Mesothelial cell of epicardium (in vitro differentiated cells): Measurements from ENCODE around the gene LRRC46. TPM values are rescaled to one million over a fixed set of nuclear protein-coding genes. Genes with fewer than 3 reads are reported as not detected.
A peak's percentile ranks its signal among the peaks of the same experiment; 100 is the strongest.

ENCODE experiments used
- DNase-seq, 2 experiments: peaks; one replicate each; pipeline ENCODE4 v3.0.0; 2021; ENCODE audit warnings: low spot score in 2 of 2; ENCODE audit not compliant: unreplicated experiment in 2 of 2
- H3K27ac Mint-ChIP-seq: 2 replicates; pipeline ENCODE4 v1.8.0; 2021; ENCODE audit warnings: mixed read lengths
- H3K27me3 Mint-ChIP-seq: 2 replicates; pipeline ENCODE4 v1.8.0; 2021; ENCODE audit warnings: low read depth, mixed read lengths
- H3K36me3 Mint-ChIP-seq: 2 replicates; pipeline ENCODE4 v1.8.0; 2021; ENCODE audit warnings: mixed read lengths
- H3K4me1 Mint-ChIP-seq: 2 replicates; pipeline ENCODE4 v1.8.0; 2021; ENCODE audit warnings: mixed read lengths
- H3K4me3 Mint-ChIP-seq: 2 replicates; pipeline ENCODE4 v1.8.0; 2021; ENCODE audit warnings: mild to moderate bottlenecking, moderate library complexity, mixed read lengths
- H3K9me3 Mint-ChIP-seq: 2 replicates; pipeline ENCODE4 v1.8.0; 2021; ENCODE audit warnings: mixed read lengths
- total RNA-seq: library from RNA; stranded (reverse); gene quantifications from 3 replicates; pipeline ENCODE4 v1.2.1, GENCODE V29; 2021
- TF ChIP-seq, protein P1 (sequence below): fragments of 200-600 bp; sonication (generic); IDR thresholded peaks from one replicate; pipeline ENCODE4 v1.5.0; 2021; ENCODE audit warnings: antibody characterized with exemption; ENCODE audit not compliant: unreplicated experiment

The LRRC46 gene
- total RNA-seq, 1 donor from 2014 or later: not detected

DNA sequence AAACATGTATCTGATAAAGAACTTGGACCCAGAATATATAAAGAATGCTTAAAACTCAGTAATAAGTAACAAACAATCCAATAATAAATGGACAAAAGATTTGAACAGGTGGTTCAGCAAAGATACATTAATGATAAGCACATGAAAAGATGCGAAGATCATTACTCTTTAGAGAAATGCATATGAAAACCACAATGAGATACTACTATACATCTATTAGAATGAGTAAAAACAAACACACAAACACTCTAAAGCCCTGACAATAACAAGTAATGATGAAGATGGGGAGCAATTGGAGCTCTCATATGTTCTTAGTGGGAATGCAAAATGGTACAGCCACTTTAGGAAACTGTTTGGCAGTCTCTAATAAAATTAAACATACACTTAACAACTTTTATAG lies 39.0 kb upstream of the LRRC46 start:
- H3K9me3 Mint-ChIP-seq: no peaks in the 10 kb centered on the region
- TF ChIP-seq, protein P1, sequence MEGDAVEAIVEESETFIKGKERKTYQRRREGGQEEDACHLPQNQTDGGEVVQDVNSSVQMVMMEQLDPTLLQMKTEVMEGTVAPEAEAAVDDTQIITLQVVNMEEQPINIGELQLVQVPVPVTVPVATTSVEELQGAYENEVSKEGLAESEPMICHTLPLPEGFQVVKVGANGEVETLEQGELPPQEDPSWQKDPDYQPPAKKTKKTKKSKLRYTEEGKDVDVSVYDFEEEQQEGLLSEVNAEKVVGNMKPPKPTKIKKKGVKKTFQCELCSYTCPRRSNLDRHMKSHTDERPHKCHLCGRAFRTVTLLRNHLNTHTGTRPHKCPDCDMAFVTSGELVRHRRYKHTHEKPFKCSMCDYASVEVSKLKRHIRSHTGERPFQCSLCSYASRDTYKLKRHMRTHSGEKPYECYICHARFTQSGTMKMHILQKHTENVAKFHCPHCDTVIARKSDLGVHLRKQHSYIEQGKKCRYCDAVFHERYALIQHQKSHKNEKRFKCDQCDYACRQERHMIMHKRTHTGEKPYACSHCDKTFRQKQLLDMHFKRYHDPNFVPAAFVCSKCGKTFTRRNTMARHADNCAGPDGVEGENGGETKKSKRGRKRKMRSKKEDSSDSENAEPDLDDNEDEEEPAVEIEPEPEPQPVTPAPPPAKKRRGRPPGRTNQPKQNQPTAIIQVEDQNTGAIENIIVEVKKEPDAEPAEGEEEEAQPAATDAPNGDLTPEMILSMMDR: no peak
- H3K36me3 Mint-ChIP-seq: no peaks in the 10 kb centered on the region
- no peak overlapping the region for H3K27ac Mint-ChIP-seq
- peaks cover 86% of the 10 kb centered on the region for H3K27me3 Mint-ChIP-seq
- peaks cover 3% of the 10 kb centered on the region for H3K4me1 Mint-ChIP-seq
- H3K4me3 Mint-ChIP-seq: no peak overlapping the region
- no peak for DNase-seq

DNA sequence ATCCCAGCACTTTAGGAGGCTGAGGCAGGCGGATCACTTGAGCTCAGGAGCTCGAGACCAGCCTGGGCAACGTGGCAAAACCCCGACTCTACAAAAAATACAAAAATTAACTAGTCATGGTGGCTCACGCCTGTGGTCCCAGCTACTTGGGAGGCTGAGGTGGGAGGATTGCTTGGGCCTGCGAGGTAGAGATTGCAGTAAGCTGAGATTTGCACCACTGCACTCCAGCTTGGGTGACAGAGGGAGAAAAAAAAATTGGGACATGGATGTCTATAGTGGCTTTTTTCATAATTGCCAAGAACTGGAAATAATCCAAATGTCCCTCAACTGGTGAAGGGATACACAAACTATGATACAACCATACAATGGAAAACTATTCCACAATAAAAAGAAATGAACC lies 38.5 kb upstream of the LRRC46 start:
- peak in 1 of 2 experiments; percentile 25 for DNase-seq
- Mint-ChIP-seq H3K27ac (no peak overlapping the region), H3K27me3 (peaks cover 84% of the 10 kb centered on the region), H3K4me3 (no peak overlapping the region), H3K9me3 (no peaks in the 10 kb centered on the region), H3K36me3 (no peaks in the 10 kb centered on the region), H3K4me1 (peaks cover 3% of the 10 kb centered on the region)
- TF ChIP-seq, protein P1: no peak

DNA sequence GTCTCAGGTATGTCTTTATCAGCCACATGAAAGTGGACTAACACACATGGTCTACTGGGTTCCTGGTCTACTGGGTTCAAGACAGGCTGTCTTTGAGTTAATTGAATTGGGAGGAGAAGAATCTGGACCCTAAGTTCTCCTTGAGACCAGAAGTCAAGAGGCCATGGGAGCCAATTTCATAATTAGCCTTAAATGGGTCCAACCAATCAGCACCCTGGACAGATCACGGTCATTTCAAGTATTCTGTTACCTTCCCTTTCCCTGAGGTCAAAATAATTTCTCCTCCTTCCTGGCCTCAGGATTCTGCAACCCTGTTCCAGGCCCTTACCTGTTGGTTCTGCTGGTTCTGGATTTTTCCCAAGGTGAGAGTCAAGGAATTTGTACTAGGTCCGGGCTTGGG lies 33.7 kb upstream of the LRRC46 start:
- Mint-ChIP-seq H3K27me3 (peaks cover 58% of the 10 kb centered on the region), H3K27ac (no peak overlapping the region), H3K4me1 (no peaks in the 10 kb centered on the region), H3K36me3 (no peaks in the 10 kb centered on the region), H3K9me3 (no peaks in the 10 kb centered on the region), H3K4me3 (no peak overlapping the region)
- TF ChIP-seq, protein P1: no peak
- no peak for DNase-seq

DNA sequence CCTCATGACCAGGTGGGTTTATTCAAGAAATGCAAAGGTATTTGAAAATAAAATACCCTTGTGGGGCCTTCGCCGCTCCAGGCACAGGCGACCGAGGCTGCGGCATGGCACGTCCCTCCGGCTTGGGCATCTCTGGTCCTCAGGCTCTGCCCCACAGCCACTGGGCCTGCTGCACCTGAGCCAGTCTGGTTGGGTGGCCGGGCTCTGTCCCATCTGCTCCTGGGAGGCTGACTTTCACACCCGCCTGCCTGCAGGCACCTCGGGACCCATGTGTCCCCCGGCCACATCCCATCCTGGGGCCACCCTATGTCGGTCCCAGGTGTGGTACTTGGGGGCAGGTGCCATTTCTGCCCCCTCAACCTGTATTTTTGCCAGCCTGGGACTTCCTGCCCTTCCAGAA lies 30.8 kb upstream of the LRRC46 start:
- DNase-seq: no peak
- H3K9me3 Mint-ChIP-seq: no peaks in the 10 kb centered on the region
- H3K27me3 Mint-ChIP-seq: peaks cover 48% of the 10 kb centered on the region
- no peak overlapping the region for H3K4me3 Mint-ChIP-seq
- H3K36me3 Mint-ChIP-seq: no peaks in the 10 kb centered on the region
- no peak overlapping the region for H3K27ac Mint-ChIP-seq
- TF ChIP-seq, protein P1: no peak
- H3K4me1 Mint-ChIP-seq: no peaks in the 10 kb centered on the region

DNA sequence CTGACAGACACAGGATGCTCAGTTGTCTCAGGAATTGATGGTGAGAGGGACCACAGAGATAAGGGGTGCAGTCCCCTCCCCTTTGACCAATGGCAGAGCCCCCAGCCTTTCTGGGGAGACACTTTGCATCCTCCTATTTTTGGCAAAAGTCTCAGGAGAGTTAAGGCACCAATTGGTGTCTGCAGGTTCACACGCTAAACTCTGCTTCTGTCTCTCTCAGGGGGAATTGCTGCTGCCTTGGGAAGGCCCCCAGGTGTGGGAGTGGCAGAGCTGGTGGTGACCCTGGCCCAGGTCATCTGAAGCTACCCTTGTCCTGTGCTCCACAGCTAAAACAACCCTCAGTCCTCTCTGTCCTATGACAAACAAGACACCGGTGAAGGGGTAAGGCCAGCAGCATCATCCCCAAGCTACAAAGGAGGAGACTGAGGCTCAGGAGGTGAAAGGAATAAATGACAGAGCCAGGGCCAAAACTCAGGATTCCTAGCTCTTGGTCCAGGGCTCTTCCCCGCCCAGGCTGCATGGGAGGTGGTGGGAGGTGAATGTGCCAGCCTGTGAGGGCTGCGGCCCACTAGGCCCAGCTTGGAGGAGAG lies 30.2 kb upstream of the LRRC46 start:
- TF ChIP-seq, protein P1: no peak
- Mint-ChIP-seq H3K9me3 (no peaks in the 10 kb centered on the region), H3K36me3 (no peaks in the 10 kb centered on the region), H3K27ac (no peak overlapping the region), H3K4me3 (no peak overlapping the region), H3K4me1 (no peaks in the 10 kb centered on the region), H3K27me3 (peaks cover 44% of the 10 kb centered on the region)
- no peak for DNase-seq

DNA sequence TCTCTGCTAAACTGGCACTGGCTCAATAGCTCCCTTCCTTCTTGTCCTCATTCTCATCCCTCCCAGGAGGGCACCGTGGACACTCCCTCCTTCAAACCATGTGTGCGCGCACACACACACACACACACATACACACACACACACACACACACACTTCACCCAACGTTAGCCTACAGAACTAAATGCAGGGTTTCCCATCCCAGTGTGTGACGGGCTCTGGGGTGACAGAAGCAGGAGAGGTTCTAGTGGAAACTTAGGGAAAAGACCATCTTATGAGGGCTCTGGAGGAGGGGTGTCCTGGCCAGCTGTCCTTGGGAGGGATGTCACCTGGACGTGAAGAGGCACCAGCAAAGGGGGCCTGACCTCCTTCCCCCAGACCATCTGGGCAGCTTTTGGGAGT lies 29.6 kb upstream of the LRRC46 start:
- no peaks in the 10 kb centered on the region for H3K4me1 Mint-ChIP-seq
- H3K4me3 Mint-ChIP-seq: no peak overlapping the region
- H3K27me3 Mint-ChIP-seq: peaks cover 42% of the 10 kb centered on the region
- TF ChIP-seq, protein P1: no peak
- H3K27ac Mint-ChIP-seq: no peak overlapping the region
- H3K36me3 Mint-ChIP-seq: peaks cover under 1% of the 10 kb centered on the region
- H3K9me3 Mint-ChIP-seq: no peaks in the 10 kb centered on the region
- DNase-seq: no peak
